ENCODE results near the gene KIF26A. TPM values are rescaled to one million over a fixed set of nuclear protein-coding genes. Genes with fewer than 3 reads are reported as not detected.

The KIF26A gene
- total RNA-seq, 1 experiment from 2014 or later = 3.1 TPM

GRCh38 chr14:104181761-104182530 lies 43.6 kb downstream of the KIF26A start:
- no peak overlapping the region for H3K4me2 ChIP-seq (ENCODE audit: low read length)
- no peak overlapping the region for H2AFZ ChIP-seq (ENCODE audit: low read length)
- CTCF ChIA-PET = no interaction called here
- no peak overlapping the region for H3K4me3 ChIP-seq (ENCODE audit: low read length)
- intact Hi-C loops (cut with micrococcal nuclease) = no loop called here
- H3K27ac ChIP-seq (ENCODE audit: low read length) = no peak overlapping the region
- no peaks in the 10 kb centered on the region for H3K79me2 ChIP-seq (ENCODE audit: low read length)
- peaks cover 3% of the 10 kb centered on the region; the same call in 1 of the 2 replicates for H3K4me1 ChIP-seq (ENCODE audit: insufficient read depth, low read length)
- H3K9me3 ChIP-seq (ENCODE audit: low read length) = no peaks in the 10 kb centered on the region
- TF ChIP-seq EZH2phosphoT487 (IDR thresholded peaks at IDR 0.05; ENCODE audit: borderline replicate concordance, low read length) (no peak), EZH2 (IDR thresholded peaks at IDR 0.05; ENCODE audit: low read length, unreplicated experiment) (no peak), CTCF (conservative IDR thresholded peaks at IDR 0.05; ENCODE audit: low read depth, low read length) (no peak)
- ATAC-seq (peak; percentile 37; the same call in 1 of the 2 replicates), DNase-seq (peak; percentile 33)
- no peaks in the 10 kb centered on the region for H3K36me3 ChIP-seq (ENCODE audit: low read depth, low read length)
- H3K9me2 ChIP-seq (replicated peaks; ENCODE audit: low read length) = no peaks in the 10 kb centered on the region
- no peaks in the 10 kb centered on the region for H3F3A ChIP-seq (ENCODE audit: low read length, unreplicated experiment)
- no TSS peak for BruUV-seq (replicated peaks)
- POLR2A ChIA-PET (ENCODE audit: unreplicated experiment) = no interaction called here
- H3K9ac ChIP-seq (ENCODE audit: low read length) = no peak overlapping the region
- H3K27me3 ChIP-seq (ENCODE audit: low read length) = peaks cover 11% of the 10 kb centered on the region
- H4K20me1 ChIP-seq (ENCODE audit: low read length) = no peaks in the 10 kb centered on the region

DNA sequence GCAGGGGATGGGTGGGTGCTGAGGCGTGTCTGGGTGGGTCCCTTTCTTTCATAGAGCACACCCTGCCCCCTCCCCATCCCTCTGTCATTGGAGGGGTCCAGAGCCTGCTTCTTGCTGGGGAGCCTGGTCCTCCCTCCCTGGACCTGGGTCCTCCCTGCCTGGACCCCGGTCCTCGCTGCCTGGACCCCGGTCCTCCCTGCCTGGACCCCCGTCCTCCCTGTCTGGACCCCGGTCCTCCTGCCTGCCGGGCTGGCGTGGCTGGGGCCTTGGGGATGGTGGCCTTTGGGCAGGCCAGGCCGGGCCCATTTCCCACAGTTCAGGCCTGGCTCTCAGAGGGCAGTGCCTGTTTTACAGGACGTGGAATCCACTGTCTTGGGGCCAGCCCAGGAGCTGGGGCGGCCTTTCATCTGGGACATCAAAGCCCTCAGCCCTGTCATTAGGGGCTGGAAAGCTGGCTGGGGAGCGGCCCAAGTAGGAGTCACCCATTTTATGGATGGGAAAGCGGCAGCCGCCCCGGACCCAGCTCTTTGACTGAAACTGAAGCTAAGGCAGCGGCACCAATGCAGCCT lies 44.6 kb downstream of the KIF26A start:
- Histone ChIP-seq H3K4me2 (ENCODE audit: low read length) (no peak overlapping the region), H3K36me3 (ENCODE audit: low read depth, low read length) (no peaks in the 10 kb centered on the region), H3K4me1 (ENCODE audit: insufficient read depth, low read length) (peaks cover 3% of the 10 kb centered on the region; the same call in 1 of the 2 replicates), H3F3A (ENCODE audit: low read length, unreplicated experiment) (no peaks in the 10 kb centered on the region), H3K9me3 (ENCODE audit: low read length) (no peaks in the 10 kb centered on the region), H4K20me1 (ENCODE audit: low read length) (no peaks in the 10 kb centered on the region), H3K79me2 (ENCODE audit: low read length) (no peaks in the 10 kb centered on the region), H3K9ac (ENCODE audit: low read length) (no peak overlapping the region), H3K27ac (ENCODE audit: low read length) (no peak overlapping the region), H3K27me3 (ENCODE audit: low read length) (peaks cover 11% of the 10 kb centered on the region), H3K4me3 (ENCODE audit: low read length) (no peak overlapping the region), H3K9me2 (replicated peaks; ENCODE audit: low read length) (no peaks in the 10 kb centered on the region), H2AFZ (ENCODE audit: low read length) (no peak overlapping the region)
- DNase-seq (no peak), ATAC-seq (no peak)
- intact Hi-C loops (cut with micrococcal nuclease) = no loop called here
- TF ChIP-seq CTCF (conservative IDR thresholded peaks at IDR 0.05; ENCODE audit: low read depth, low read length) (no peak), EZH2 (IDR thresholded peaks at IDR 0.05; ENCODE audit: low read length, unreplicated experiment) (no peak), EZH2phosphoT487 (IDR thresholded peaks at IDR 0.05; ENCODE audit: borderline replicate concordance, low read length) (no peak)
- POLR2A ChIA-PET (ENCODE audit: unreplicated experiment) = no interaction called here
- CTCF ChIA-PET = no interaction called here
- BruUV-seq (replicated peaks) = no TSS peak

GRCh38 chr14:104183796-104184195 lies 45.4 kb downstream of the KIF26A start:
- Histone ChIP-seq H3K9me2 (replicated peaks; ENCODE audit: low read length) (no peaks in the 10 kb centered on the region), H3K9ac (ENCODE audit: low read length) (no peak overlapping the region), H3K4me2 (ENCODE audit: low read length) (no peak overlapping the region), H2AFZ (ENCODE audit: low read length) (no peak overlapping the region), H4K20me1 (ENCODE audit: low read length) (no peaks in the 10 kb centered on the region), H3K9me3 (ENCODE audit: low read length) (no peaks in the 10 kb centered on the region), H3K36me3 (ENCODE audit: low read depth, low read length) (no peaks in the 10 kb centered on the region), H3K27me3 (ENCODE audit: low read length) (peaks cover 8% of the 10 kb centered on the region), H3K4me1 (ENCODE audit: insufficient read depth, low read length) (peaks cover 3% of the 10 kb centered on the region; the same call in 1 of the 2 replicates), H3K79me2 (ENCODE audit: low read length) (no peaks in the 10 kb centered on the region), H3K27ac (ENCODE audit: low read length) (no peak overlapping the region), H3F3A (ENCODE audit: low read length, unreplicated experiment) (no peaks in the 10 kb centered on the region), H3K4me3 (ENCODE audit: low read length) (no peak overlapping the region)
- DNase-seq (no peak), ATAC-seq (no peak)
- POLR2A ChIA-PET (ENCODE audit: unreplicated experiment) = no interaction called here
- no peak for TF ChIP-seq EZH2 (IDR thresholded peaks at IDR 0.05; ENCODE audit: low read length, unreplicated experiment)
- no peak for TF ChIP-seq EZH2phosphoT487 (IDR thresholded peaks at IDR 0.05; ENCODE audit: borderline replicate concordance, low read length)
- no peak for TF ChIP-seq CTCF (conservative IDR thresholded peaks at IDR 0.05; ENCODE audit: low read depth, low read length)
- no TSS peak for BruUV-seq (replicated peaks)
- CTCF ChIA-PET = no interaction called here
- intact Hi-C loops (cut with micrococcal nuclease) = no loop called here
